Hippocampal formation (tissue), 2 donors: Measurements from ENCODE around the gene ALCAM.

ENCODE experiments used
- DNase-seq, 2 donors: peaks; one replicate each; lab custom pipeline; 2025; lab: John Stamatoyannopoulos, UW

ALCAM gene

GRCh38 chr3:105493305-105493892, 126.7 kb downstream of the ALCAM start:
- no peak for DNase-seq

- no peak for DNase-seq
Observed at GRCh38 chr3:105495021-105495420, 128.3 kb downstream of the ALCAM start.

- DNase-seq, result peak in 1 of 2 donors; percentile 35
Observed at GRCh38 chr3:105496343-105496742, 129.6 kb downstream of the ALCAM start.

- DNase-seq, result no peak
Observed at GRCh38 chr3:105497386-105497785, 130.7 kb downstream of the ALCAM start.

GRCh38 chr3:105499961-105500360, 133.3 kb downstream of the ALCAM start:
- no peak for DNase-seq

- no peak for DNase-seq
Observed at GRCh38 chr3:105502333-105502732, 135.6 kb downstream of the ALCAM start.

- no peak for DNase-seq
Observed at GRCh38 chr3:105503191-105503593, 136.5 kb downstream of the ALCAM start.

- no peak for DNase-seq
Observed at GRCh38 chr3:105504440-105504951, 137.8 kb downstream of the ALCAM start.

GRCh38 chr3:105505170-105505569, 138.5 kb downstream of the ALCAM start:
- no peak for DNase-seq

- DNase-seq, result no peak
Observed at GRCh38 chr3:105511031-105511430, 144.3 kb downstream of the ALCAM start.

- no peak for DNase-seq
Observed at GRCh38 chr3:105512061-105512460, 145.4 kb downstream of the ALCAM start.

GRCh38 chr3:105513042-105513441, 146.3 kb downstream of the ALCAM start:
- DNase-seq, result no peak

- DNase-seq, result no peak
Observed at GRCh38 chr3:105513886-105514285, 147.2 kb downstream of the ALCAM start.

- peak in 1 of 2 donors; percentile 40 for DNase-seq
Observed at GRCh38 chr3:105515372-105515771, 148.7 kb downstream of the ALCAM start.

GRCh38 chr3:105516972-105517371, 150.3 kb downstream of the ALCAM start:
- DNase-seq, result no peak

- no peak for DNase-seq
Observed at GRCh38 chr3:105518203-105518602, 151.5 kb downstream of the ALCAM start.

GRCh38 chr3:105518806-105519418, 152.2 kb downstream of the ALCAM start:
- peak; percentile 27 to 88 for DNase-seq

GRCh38 chr3:105521770-105522169, 155.1 kb downstream of the ALCAM start:
- DNase-seq, result no peak

GRCh38 chr3:105523501-105523900, 156.8 kb downstream of the ALCAM start:
- no peak for DNase-seq

- peak in 1 of 2 donors; percentile 34 for DNase-seq
Observed at GRCh38 chr3:105525531-105525930, 158.8 kb downstream of the ALCAM start.

- peak; percentile 31 to 80 for DNase-seq
Observed at GRCh38 chr3:105526360-105527111, 159.8 kb downstream of the ALCAM start.

- DNase-seq, result no peak
Observed at GRCh38 chr3:105527535-105527934, 160.8 kb downstream of the ALCAM start.

GRCh38 chr3:105527949-105528348, 161.2 kb downstream of the ALCAM start:
- no peak for DNase-seq
